Spleen (tissue), 11 donors: ENCODE data around the gene RPL34. TPM values are rescaled to one million over a fixed set of nuclear protein-coding genes. Genes with fewer than 3 reads are reported as not detected.

Source experiments
- DNase-seq: peaks from one replicate; pipeline ENCODE4 v3.0.0-alpha.2; 2020
- H3K27ac ChIP-seq, 8 donors: fragments of 200-600 bp; sonication (generic) in 7 of 8; 1 replicate in 4 of 8; 2 replicates in 4 of 8; pipeline versions ENCODE4 v1.5.0 to v1.8.0; 2016 to 2021; ENCODE audit warnings: inconsistent platforms in 4 of 8, mild to moderate bottlenecking in 4 of 8, moderate library complexity in 1 of 8
- H3K27me3 ChIP-seq, 7 donors: fragments of 200-600 bp; sonication (generic) in 6 of 7; replicated peaks in 1 of 7; 1 replicate in 4 of 7; 2 replicates in 3 of 7; pipeline versions ENCODE4 v1.5.0 to v1.8.0; 2016 to 2021; ENCODE audit warnings: inconsistent platforms in 3 of 7, mild to moderate bottlenecking in 1 of 7
- H3K36me3 ChIP-seq, 6 donors: fragments of 200-600 bp; sonication (generic) in 5 of 6; 1 replicate in 4 of 6; 2 replicates in 2 of 6; pipeline versions ENCODE4 v1.5.0 to v1.8.0; 2016 to 2021; ENCODE audit warnings: inconsistent platforms in 2 of 6
- H3K4me1 ChIP-seq, 6 donors: fragments of 200-600 bp; sonication (generic) in 5 of 6; 1 replicate in 3 of 6; 2 replicates in 3 of 6; pipeline versions ENCODE4 v1.5.0 to v1.8.0; 2016 to 2021; ENCODE audit warnings: inconsistent platforms in 3 of 6
- H3K4me3 ChIP-seq, 8 donors: fragments of 200-600 bp; sonication (generic) in 7 of 8; 1 replicate in 4 of 8; 2 replicates in 4 of 8; pipeline versions ENCODE4 v1.5.0 to v1.8.0; 2016 to 2021; ENCODE audit warnings: inconsistent platforms in 4 of 8, mild to moderate bottlenecking in 4 of 8, moderate library complexity in 2 of 8
- H3K9me3 ChIP-seq, 8 donors: fragments of 200-600 bp; sonication (generic) in 7 of 8; 1 replicate in 4 of 8; 2 replicates in 4 of 8; pipeline versions ENCODE4 v1.5.0 to v1.8.0; 2016 to 2021; ENCODE audit warnings: inconsistent platforms in 4 of 8
- CTCF ChIP-seq, 11 experiments: fragments of 200-600 bp in 7 of 11; fragments of 450-650 bp in 4 of 11; sonication (generic) in 4 of 11; IDR thresholded peaks in 8 of 11; conservative IDR thresholded peaks in 3 of 11; 1 replicate in 7 of 11; 2 replicates in 4 of 11; pipeline versions ENCODE4 v1.4.0 to v1.8.0; 2016 to 2021; ENCODE audit warnings: antibody characterized with exemption in 11 of 11, inconsistent platforms in 4 of 11, mild to moderate bottlenecking in 1 of 11
- POLR2A ChIP-seq, 3 donors: fragments of 450-650 bp; IDR thresholded peaks; one replicate each; pipeline ENCODE4 v1.5.1; 2017; ENCODE audit warnings: antibody characterized with exemption in 3 of 3, mild to moderate bottlenecking in 1 of 3
- POLR2AphosphoS5 ChIP-seq, 3 donors: sonication (generic); formaldehyde crosslinking; IDR thresholded peaks; one replicate each; pipeline ENCODE4 v1.5.1; 2017; ENCODE audit warnings: antibody characterized with exemption in 3 of 3
- WGBS, 5 donors: extraction: QIAGEN DNeasy Blood & Tissue Kit in 3 of 5; methylation state at CpG; one replicate each; pipeline versions ENCODE4 v1.1.5 to v1.1.7; 2013 to 2018; 5-methylcytosine and 5-hydroxymethylcytosine counted together
- intact Hi-C: fragments of 100-400 bp; cut with DNase I; formaldehyde crosslinking; loops from one replicate; pipeline ENCODE4 v1.15.0; 2023; ENCODE audit warnings: low total_unique reads
- polyA plus RNA-seq, 3 donors: library from polyadenylated mRNA; stranded (reverse); fragments of 200-250 nt; gene quantifications; one replicate each; pipeline ENCODE4 v1.2.1, GENCODE V29; 2013
- small RNA-seq, 4 donors: library from RNA; depleted of rRNA; stranded (forward); fragments of <200 nt; gene quantifications; one replicate each; pipeline ENCODE3, GENCODE V24; 2016
- total RNA-seq, 7 donors: library from RNA; depleted of rRNA in 3 of 7; stranded (reverse); fragments of >200 nt in 3 of 7; fragmentation: NEBNext Ultra II Directional in 4 of 7; extraction: Animal tissue kit (Norgen Biotek cat#: 25700) in 4 of 7; gene quantifications; one replicate each; pipeline versions ENCODE4 v1.1.0 to v1.2.1, GENCODE V29; 2016 to 2021
- donor health status: healthy with polysubstance abuse.
- donor health status: DM: no; HTN: no; CAD: no; lungs with moderate emphysema.
- donor health status: DM: no; HTN: no; CAD: no.
- donor health status: Bipolar disorder and iron deficiency.
- donor health status: healthy.
- donor health status: DM: no; HTN: no; CAD: no.
- donor health status: DM: yes; HTN: yes; CAD: no.

RPL34 gene
- total and polyA plus RNA-seq, 10 donors, result 845 to 15,266 (median 1,300) TPM

DNA sequence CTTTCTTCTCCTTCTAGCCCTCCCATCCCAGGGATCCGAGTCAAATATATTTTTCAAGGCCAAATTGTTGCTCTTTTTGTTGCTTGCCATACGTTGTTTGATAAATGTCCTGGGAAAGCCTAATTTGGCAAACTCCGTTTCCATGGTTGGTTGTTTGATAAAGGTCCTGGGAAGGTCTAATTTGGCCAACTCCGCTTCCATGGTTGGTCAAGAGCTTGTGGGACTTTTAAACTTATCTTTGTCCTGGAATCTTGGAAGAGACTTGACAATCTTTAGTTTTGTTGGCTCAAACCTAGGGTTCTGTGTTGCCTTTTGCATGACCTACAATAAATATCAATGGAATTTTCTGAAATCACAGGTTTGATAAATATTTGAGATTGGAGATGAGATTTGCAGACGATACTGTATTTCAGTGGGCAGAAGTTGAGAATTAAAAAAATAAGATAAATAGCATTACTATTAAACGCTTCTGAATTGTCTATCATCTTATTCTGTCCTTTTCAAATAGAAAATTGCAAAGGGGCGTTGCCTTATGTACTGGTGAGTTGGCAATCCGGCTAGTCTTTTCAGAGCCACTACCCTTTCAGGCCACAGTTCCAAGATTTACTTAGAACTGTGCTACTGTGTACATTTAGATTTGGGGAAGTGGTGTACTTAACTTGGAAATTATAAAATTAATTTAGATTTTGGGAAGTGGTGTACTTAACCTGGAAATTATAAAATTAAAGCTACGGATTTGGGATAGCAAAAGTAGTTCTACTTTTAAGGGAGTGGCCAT lies 30.8 kb downstream of the RPL34 start:
- Histone ChIP-seq H3K4me3 (peak overlapping the region; percentile 64 to 95 (median 86)), H3K27me3 (no peaks in the 10 kb centered on the region), H3K27ac (peak overlapping the region; percentile 84 to 94 (median 92)), H3K36me3 (peaks cover 0 to 13% (median 2%) of the 10 kb centered on the region in 6 donors), H3K4me1 (peaks cover 22 to 48% (median 34%) of the 10 kb centered on the region in 6 donors), H3K9me3 (no peaks in the 10 kb centered on the region)
- no peak for DNase-seq
- intact Hi-C loops, result no loop called here
- TF ChIP-seq POLR2AphosphoS5 (IDR thresholded peaks at IDR 0.05), result no peak
- TF ChIP-seq CTCF (IDR thresholded peaks at IDR 0.05 in 8 of 11, conservative IDR thresholded peaks at IDR 0.05 in 3 of 11), result no peak
- TF ChIP-seq POLR2A (IDR thresholded peaks at IDR 0.05), result no peak
- WGBS, 5 donors, result 3 to 6% (median 3%) methylated on average over 9 of the region's 9 CpGs

DNA sequence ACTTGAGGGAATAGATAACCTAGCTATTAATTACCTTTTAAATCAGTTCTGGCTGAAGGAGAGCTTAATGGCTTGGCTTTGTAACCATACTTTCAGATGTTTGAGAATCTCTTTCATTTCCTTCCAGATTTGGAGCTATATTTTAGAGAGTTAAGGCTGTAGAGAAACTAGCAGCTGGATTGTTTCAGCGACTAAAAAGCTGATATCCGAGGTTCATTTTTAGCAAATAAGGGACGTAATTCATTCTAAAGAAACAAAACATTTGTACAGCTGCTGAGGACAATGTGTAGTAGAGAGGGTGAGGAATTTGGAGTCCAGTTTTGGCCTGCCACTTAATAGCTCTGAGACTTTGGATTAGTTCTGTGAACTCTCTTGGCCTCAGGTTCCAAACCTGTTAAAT lies 42.3 kb downstream of the RPL34 start:
- H3K36me3 ChIP-seq, result peaks cover 5 to 99% (median 62%) of the 10 kb centered on the region in 6 donors
- intact Hi-C loops, result no loop called here
- H3K9me3 ChIP-seq, result no peaks in the 10 kb centered on the region
- TF ChIP-seq POLR2A (IDR thresholded peaks at IDR 0.05) (no peak), CTCF (IDR thresholded peaks at IDR 0.05 in 8 of 11, conservative IDR thresholded peaks at IDR 0.05 in 3 of 11) (no peak), POLR2AphosphoS5 (IDR thresholded peaks at IDR 0.05) (no peak)
- no peak overlapping the region for H3K4me3 ChIP-seq
- 75 to 90% (median 86%) methylated on average over 3 of the region's 3 CpGs for WGBS, 5 donors
- H3K27me3 ChIP-seq, result no peaks in the 10 kb centered on the region
- no peak for DNase-seq
- no peaks in the 10 kb centered on the region for H3K4me1 ChIP-seq
- no peak overlapping the region for H3K27ac ChIP-seq

- Histone ChIP-seq H3K27ac (no peak overlapping the region), H3K27me3 (no peaks in the 10 kb centered on the region), H3K36me3 (peaks cover 0 to 32% (median 2%) of the 10 kb centered on the region in 6 donors), H3K9me3 (no peaks in the 10 kb centered on the region), H3K4me3 (no peak overlapping the region), H3K4me1 (no peaks in the 10 kb centered on the region)
- intact Hi-C loops, result no loop called here
- whole genome bisulfite sequencing, 5 donors, result 72 to 82% (median 73%) methylated on average over 4 of the region's 4 CpGs
- DNase-seq, result no peak
- TF ChIP-seq POLR2AphosphoS5 (IDR thresholded peaks at IDR 0.05), result no peak
- no peak for TF ChIP-seq POLR2A (IDR thresholded peaks at IDR 0.05)
- TF ChIP-seq CTCF (IDR thresholded peaks at IDR 0.05 in 8 of 11, conservative IDR thresholded peaks at IDR 0.05 in 3 of 11), result no peak
Observed at GRCh38 chr4:108674356-108674977, 54.1 kb downstream of the RPL34 start.

Small RNA genes lying within 50 kb of the gene (small RNA-seq; reads per million reads assigned to genes)
- 0 reads per million in 4 donors for gene RNU6-431P

Other genes starting within 250 kb of the RPL34 start
- gene OSTC, start 30.0 kb downstream of the RPL34 start, total RNA-seq, result 10 to 100 TPM; 53.8 to 80.3 (median 59.2) TPM
- 100 to 1,000 TPM in 1 of 3 donors, 10 to 100 TPM in 2; 67.9 to 105 (median 77.2) TPM for gene OSTC, start 30.0 kb downstream of the RPL34 start, polyA plus RNA-seq
- gene ETNPPL, start 142.5 kb downstream of the RPL34 start, total RNA-seq, result 1 to 10 TPM in 4 of 7 donors, under 1 TPM in 2, not detected in 1; 0.50 to 3.1 (median 1.7) TPM
- 1 to 10 TPM; 1.0 to 1.6 (median 1.0) TPM for gene ETNPPL, start 142.5 kb downstream of the RPL34 start, polyA plus RNA-seq